Stomach (tissue), 9 donors: ENCODE results near the gene PCF11. TPM values are rescaled to one million over a fixed set of nuclear protein-coding genes. Genes with fewer than 3 reads are reported as not detected.

ENCODE experiments used
- DNase-seq, 2 donors: peaks; one replicate each; pipeline versions ENCODE4 v3.0.0 to v3.0.0-alpha.2; 2013 to 2019
- H3K27ac ChIP-seq, 5 donors: fragments of 200-600 bp in 4 of 5; sonication (generic) in 4 of 5; one replicate each; pipeline ENCODE4 v1.5.1; 2013 to 2019; ENCODE audit warnings: mild to moderate bottlenecking in 1 of 5, moderate library complexity in 1 of 5
- H3K27me3 ChIP-seq, 3 donors: fragments of 200-600 bp; sonication (generic); one replicate each; pipeline ENCODE4 v1.5.1; 2017 to 2019; ENCODE audit warnings: mixed run types in 1 of 3
- H3K36me3 ChIP-seq, 4 donors: fragments of 200-600 bp; sonication (generic); 1 replicate in 3 of 4; 2 replicates in 1 of 4; pipeline ENCODE4 v1.5.1; 2016 to 2019
- H3K4me1 ChIP-seq, 4 donors: fragments of 200-600 bp; sonication (generic); one replicate each; pipeline ENCODE4 v1.5.1; 2016 to 2019
- H3K4me3 ChIP-seq, 4 donors: fragments of 200-600 bp; sonication (generic) in 3 of 4; one replicate each; pipeline ENCODE4 v1.5.1; 2016 to 2019; ENCODE audit warnings: mild to moderate bottlenecking in 1 of 4
- H3K9me3 ChIP-seq, 4 donors: fragments of 200-600 bp; sonication (generic); one replicate each; pipeline ENCODE4 v1.5.1; 2016 to 2019
- EP300 ChIP-seq: sonication (generic); formaldehyde crosslinking; IDR thresholded peaks from one replicate; pipeline ENCODE4 v1.6.1; 2017; ENCODE audit warnings: antibody characterized with exemption
- POLR2A ChIP-seq, 4 donors: fragments of 450-650 bp; IDR thresholded peaks; one replicate each; pipeline ENCODE4 v1.6.1; 2016; ENCODE audit warnings: antibody characterized with exemption in 4 of 4, control low read depth in 2 of 4, mild to moderate bottlenecking in 1 of 4, moderate library complexity in 1 of 4
- POLR2AphosphoS5 ChIP-seq, 3 donors: sonication (generic); formaldehyde crosslinking; IDR thresholded peaks; one replicate each; pipeline ENCODE4 v1.6.1; 2016; ENCODE audit warnings: antibody characterized with exemption in 3 of 3
- WGBS, 5 donors: extraction: QIAGEN DNeasy Blood & Tissue Kit in 3 of 5; methylation state at CpG; one replicate each; pipeline versions ENCODE4 v1.1.5 to v1.1.7; 2013 to 2018; 5-methylcytosine and 5-hydroxymethylcytosine counted together
- intact Hi-C: fragments of 100-400 bp; cut with DNase I; formaldehyde crosslinking; loops from one replicate; pipeline ENCODE4 v1.15.1; 2023; ENCODE audit warnings: low total_unique reads
- polyA plus RNA-seq, 3 donors: library from polyadenylated mRNA; stranded (reverse); fragments of 200-250 nt; gene quantifications; one replicate each; pipeline ENCODE4 v1.2.3, GENCODE V29; 2013
- small RNA-seq, 4 donors: library from RNA; depleted of rRNA; stranded (forward); fragments of <200 nt; gene quantifications; one replicate each; pipeline ENCODE3, GENCODE V24; 2016
- total RNA-seq, 5 donors: library from RNA; depleted of rRNA; stranded (reverse); fragments of >200 nt; gene quantifications; one replicate each; pipeline versions ENCODE4 v1.1.0 to v1.2.3, GENCODE V29; 2014 to 2016
- TF ChIP-seq, protein P1 (sequence below), 7 experiments: fragments of 450-650 bp in 4 of 7; fragments of 200-600 bp in 3 of 7; sonication (generic) in 3 of 7; IDR thresholded peaks; one replicate each; pipeline ENCODE4 v1.5.1; 2016 to 2019; ENCODE audit warnings: antibody characterized with exemption in 7 of 7, control low read depth in 2 of 7, mild to moderate bottlenecking in 1 of 7
- donor health status: healthy with polysubstance abuse.
- donor health status: Bipolar disorder and iron deficiency.
- donor health status: healthy.

PCF11 gene
- total and polyA plus RNA-seq, 8 donors: 10.1 to 87.2 (median 58.2) TPM

DNA sequence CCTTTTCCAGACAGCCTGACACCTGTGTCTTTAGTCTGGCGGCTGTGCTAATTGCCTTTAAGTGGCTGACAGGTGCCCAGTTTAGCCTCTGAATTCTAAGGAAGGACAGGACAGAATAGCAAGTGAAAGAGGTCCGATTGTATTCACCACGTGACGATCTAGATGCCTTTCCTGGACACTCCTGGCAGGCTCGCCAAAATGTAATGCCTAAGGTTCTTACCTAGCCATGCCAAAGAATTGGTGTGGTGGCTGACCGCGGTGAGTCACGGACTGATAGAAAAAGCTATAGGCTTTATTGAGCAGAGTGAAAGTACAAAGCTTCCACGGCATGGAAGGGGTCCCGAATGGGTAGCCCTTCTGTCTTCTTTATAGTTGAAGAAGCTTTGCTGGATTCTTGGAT lies 63.3 kb downstream of the PCF11 start:
- Histone ChIP-seq H3K9me3 (no peaks in the 10 kb centered on the region), H3K4me1 (no peaks in the 10 kb centered on the region), H3K36me3 (peaks cover 0 to 6% (median 5%) of the 10 kb centered on the region in 4 donors), H3K4me3 (no peak overlapping the region), H3K27me3 (no peaks in the 10 kb centered on the region), H3K27ac (no peak overlapping the region)
- 88 to 91% (median 89%) methylated on average over 10 of the region's 10 CpGs for WGBS, 5 donors
- intact Hi-C loops: no loop called here
- no peak for DNase-seq
- no peak for TF ChIP-seq POLR2A (IDR thresholded peaks at IDR 0.05)

DNA sequence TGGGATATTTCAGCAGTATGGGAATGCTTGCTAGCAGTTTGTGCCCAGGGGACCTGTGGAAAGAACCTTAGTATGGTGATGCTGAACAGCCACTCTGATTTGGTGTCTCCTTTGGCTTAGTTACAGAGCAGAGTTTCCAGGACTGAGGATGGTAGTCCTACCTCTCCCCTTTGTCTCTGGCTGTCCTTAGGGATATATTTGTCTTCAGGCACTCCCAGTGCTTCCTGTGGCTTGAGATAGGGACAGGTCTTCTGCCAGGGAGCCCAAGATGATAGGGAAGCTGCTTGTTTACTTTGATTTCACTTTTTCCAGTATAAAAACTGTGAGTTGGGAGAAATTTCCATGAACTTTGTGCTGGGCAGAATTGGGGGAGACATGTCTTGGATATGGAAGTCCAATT lies 64.8 kb downstream of the PCF11 start:
- Histone ChIP-seq H3K27me3 (no peaks in the 10 kb centered on the region), H3K4me3 (no peak overlapping the region), H3K9me3 (no peaks in the 10 kb centered on the region), H3K36me3 (no peaks in the 10 kb centered on the region), H3K4me1 (no peaks in the 10 kb centered on the region), H3K27ac (no peak overlapping the region)
- intact Hi-C loops: no loop called here
- no peak for DNase-seq
- no peak for TF ChIP-seq POLR2A (IDR thresholded peaks at IDR 0.05)
- no peak for TF ChIP-seq EP300
- TF ChIP-seq POLR2AphosphoS5 (IDR thresholded peaks at IDR 0.05): no peak
- TF ChIP-seq, protein P1, sequence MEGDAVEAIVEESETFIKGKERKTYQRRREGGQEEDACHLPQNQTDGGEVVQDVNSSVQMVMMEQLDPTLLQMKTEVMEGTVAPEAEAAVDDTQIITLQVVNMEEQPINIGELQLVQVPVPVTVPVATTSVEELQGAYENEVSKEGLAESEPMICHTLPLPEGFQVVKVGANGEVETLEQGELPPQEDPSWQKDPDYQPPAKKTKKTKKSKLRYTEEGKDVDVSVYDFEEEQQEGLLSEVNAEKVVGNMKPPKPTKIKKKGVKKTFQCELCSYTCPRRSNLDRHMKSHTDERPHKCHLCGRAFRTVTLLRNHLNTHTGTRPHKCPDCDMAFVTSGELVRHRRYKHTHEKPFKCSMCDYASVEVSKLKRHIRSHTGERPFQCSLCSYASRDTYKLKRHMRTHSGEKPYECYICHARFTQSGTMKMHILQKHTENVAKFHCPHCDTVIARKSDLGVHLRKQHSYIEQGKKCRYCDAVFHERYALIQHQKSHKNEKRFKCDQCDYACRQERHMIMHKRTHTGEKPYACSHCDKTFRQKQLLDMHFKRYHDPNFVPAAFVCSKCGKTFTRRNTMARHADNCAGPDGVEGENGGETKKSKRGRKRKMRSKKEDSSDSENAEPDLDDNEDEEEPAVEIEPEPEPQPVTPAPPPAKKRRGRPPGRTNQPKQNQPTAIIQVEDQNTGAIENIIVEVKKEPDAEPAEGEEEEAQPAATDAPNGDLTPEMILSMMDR (IDR thresholded peaks at IDR 0.05): no peak

DNA sequence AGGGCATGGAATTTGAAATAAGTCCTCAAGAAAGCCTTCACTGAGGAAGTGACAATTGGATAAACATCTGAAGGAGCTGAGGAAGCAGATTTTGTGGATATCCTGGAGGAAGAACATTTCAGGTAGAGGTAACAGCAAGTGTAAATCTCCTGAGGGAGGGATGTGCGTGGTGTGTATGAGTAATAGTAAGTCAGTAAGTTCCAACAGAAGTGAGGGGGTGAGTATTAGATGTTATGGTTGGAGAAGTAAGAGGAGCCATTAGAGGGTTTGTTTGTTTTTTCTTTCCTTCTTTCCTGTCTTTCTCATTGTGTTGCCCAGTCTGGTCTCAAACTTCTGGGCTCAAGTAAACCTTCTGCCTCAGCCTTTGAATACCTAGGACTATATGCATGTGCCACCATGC lies 65.6 kb downstream of the PCF11 start:
- Histone ChIP-seq H3K27ac (no peak overlapping the region), H3K4me1 (no peaks in the 10 kb centered on the region), H3K9me3 (no peaks in the 10 kb centered on the region), H3K4me3 (no peak overlapping the region), H3K27me3 (no peaks in the 10 kb centered on the region), H3K36me3 (no peaks in the 10 kb centered on the region)
- 93 to 100% (median 97%) methylated on average over 1 of the region's 1 CpG for WGBS, 5 donors
- TF ChIP-seq, protein P1 (IDR thresholded peaks at IDR 0.05): no peak
- TF ChIP-seq POLR2AphosphoS5 (IDR thresholded peaks at IDR 0.05) (no peak), POLR2A (IDR thresholded peaks at IDR 0.05) (no peak), EP300 (no peak)
- DNase-seq: no peak
- intact Hi-C loops: no loop called here

DNA sequence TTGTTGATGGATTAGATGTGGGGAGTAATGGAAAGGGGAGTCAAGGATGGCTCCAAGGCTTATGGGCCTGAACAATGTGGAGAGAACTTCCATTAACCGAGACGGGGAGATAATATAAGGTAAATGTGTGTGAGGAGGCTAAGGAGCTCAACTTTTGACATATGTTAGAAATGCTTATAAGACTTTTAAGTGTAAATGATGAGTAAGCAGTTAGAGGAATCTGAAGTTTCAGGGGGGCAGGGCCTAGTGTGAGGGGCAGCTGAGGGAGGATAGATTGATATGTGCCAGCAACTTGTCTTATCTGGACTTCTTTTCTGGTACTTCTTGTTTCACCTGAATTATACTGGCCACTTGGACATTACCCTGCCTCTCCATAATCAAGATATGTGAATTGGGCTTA lies 66.5 kb downstream of the PCF11 start:
- no peaks in the 10 kb centered on the region for H3K9me3 ChIP-seq
- no peaks in the 10 kb centered on the region for H3K27me3 ChIP-seq
- no peaks in the 10 kb centered on the region for H3K4me1 ChIP-seq
- TF ChIP-seq, protein P1 (IDR thresholded peaks at IDR 0.05): no peak
- TF ChIP-seq EP300 (no peak), POLR2A (IDR thresholded peaks at IDR 0.05) (no peak), POLR2AphosphoS5 (IDR thresholded peaks at IDR 0.05) (no peak)
- H3K4me3 ChIP-seq: no peak overlapping the region
- DNase-seq: no peak
- intact Hi-C loops: no loop called here
- no peak overlapping the region for H3K27ac ChIP-seq
- 91 to 98% (median 94%) methylated on average over 2 of the region's 2 CpGs for WGBS, 5 donors
- peaks cover 0 to 3% (median 0%) of the 10 kb centered on the region in 4 donors for H3K36me3 ChIP-seq

DNA sequence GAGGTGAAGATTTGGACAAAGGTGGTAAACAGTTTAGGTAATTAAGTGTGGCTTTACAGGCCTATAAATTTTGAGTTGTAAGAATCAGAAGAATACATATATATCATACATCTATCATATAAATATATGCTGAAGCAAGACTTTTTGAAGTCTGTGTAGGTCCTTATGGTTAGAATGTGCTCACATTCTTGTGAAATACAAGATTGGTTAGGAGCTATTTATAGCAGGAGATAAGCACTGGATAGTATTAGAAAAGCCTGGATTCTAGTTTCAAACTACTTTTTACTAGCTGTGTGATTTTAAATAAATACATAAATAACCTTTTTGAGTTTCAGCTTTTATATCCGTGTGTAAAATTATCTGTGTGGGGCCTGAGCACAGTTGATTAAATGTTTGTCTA lies 78.9 kb downstream of the PCF11 start:
- TF ChIP-seq EP300 (no peak), POLR2AphosphoS5 (IDR thresholded peaks at IDR 0.05) (no peak), POLR2A (IDR thresholded peaks at IDR 0.05) (no peak)
- TF ChIP-seq, protein P1 (IDR thresholded peaks at IDR 0.05): no peak
- H3K4me3 ChIP-seq: no peak overlapping the region
- H3K4me1 ChIP-seq: peaks cover 0 to 12% (median 0%) of the 10 kb centered on the region in 4 donors
- H3K27me3 ChIP-seq: no peaks in the 10 kb centered on the region
- 26 to 45% (median 33%) methylated on average over 1 of the region's 1 CpG for WGBS, 5 donors
- intact Hi-C loops: no loop called here
- H3K36me3 ChIP-seq: peaks cover 0 to 2% (median 0%) of the 10 kb centered on the region in 4 donors
- no peak overlapping the region for H3K27ac ChIP-seq
- DNase-seq: no peak
- H3K9me3 ChIP-seq: no peaks in the 10 kb centered on the region

Small RNA genes lying within 50 kb of the gene (small RNA-seq; reads per million reads assigned to genes)
- gene AP000873.5: 0 reads per million in 4 donors

Other genes starting within 250 kb of the PCF11 start
- gene RAB30, start 85.2 kb upstream of the PCF11 start, total RNA-seq: 10 to 100 TPM in 1 of 5 donors, 1 to 10 TPM in 3, under 1 TPM in 1; 0.29 to 14.0 (median 3.9) TPM
- gene RAB30, start 85.2 kb upstream of the PCF11 start, polyA plus RNA-seq: 1 to 10 TPM; 1.5 to 5.3 (median 2.2) TPM
- gene ANKRD42, start 36.6 kb downstream of the PCF11 start, total RNA-seq: 10 to 100 TPM in 2 of 5 donors, 1 to 10 TPM in 2, under 1 TPM in 1; 0.87 to 21.0 (median 5.4) TPM
- gene ANKRD42, start 36.6 kb downstream of the PCF11 start, polyA plus RNA-seq: 1 to 10 TPM; 4.5 to 6.1 (median 4.5) TPM
- gene CCDC90B, start 129.2 kb downstream of the PCF11 start, total RNA-seq: 10 to 100 TPM in 4 of 5 donors, 1 to 10 TPM in 1; 5.3 to 48.4 (median 27.8) TPM
- 10 to 100 TPM; 23.5 to 46.0 (median 43.5) TPM for gene CCDC90B, start 129.2 kb downstream of the PCF11 start, polyA plus RNA-seq